ENCODE results near the gene NXT1.

DNA sequence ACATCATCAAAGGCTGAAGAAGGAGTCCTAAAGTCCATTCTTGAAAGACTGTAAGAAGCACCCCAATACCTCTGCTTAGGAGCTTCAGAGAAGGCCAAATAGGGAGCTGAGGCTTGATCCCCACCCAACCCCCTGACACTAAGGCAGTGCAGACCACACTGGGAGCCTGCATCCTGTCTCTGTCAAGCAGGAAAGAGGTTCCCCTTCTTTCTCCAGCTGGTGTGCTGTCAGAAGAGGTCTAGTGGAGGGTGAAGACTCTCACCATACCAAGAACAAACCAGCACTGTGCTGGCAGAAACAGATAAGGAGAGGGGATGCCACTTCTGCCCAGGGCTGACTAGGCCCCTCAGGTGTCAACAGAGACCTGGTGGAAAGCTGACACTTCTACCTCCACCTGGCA lies 31.3 kb downstream of the NXT1 start:
- TF ChIP-seq, protein P1, sequence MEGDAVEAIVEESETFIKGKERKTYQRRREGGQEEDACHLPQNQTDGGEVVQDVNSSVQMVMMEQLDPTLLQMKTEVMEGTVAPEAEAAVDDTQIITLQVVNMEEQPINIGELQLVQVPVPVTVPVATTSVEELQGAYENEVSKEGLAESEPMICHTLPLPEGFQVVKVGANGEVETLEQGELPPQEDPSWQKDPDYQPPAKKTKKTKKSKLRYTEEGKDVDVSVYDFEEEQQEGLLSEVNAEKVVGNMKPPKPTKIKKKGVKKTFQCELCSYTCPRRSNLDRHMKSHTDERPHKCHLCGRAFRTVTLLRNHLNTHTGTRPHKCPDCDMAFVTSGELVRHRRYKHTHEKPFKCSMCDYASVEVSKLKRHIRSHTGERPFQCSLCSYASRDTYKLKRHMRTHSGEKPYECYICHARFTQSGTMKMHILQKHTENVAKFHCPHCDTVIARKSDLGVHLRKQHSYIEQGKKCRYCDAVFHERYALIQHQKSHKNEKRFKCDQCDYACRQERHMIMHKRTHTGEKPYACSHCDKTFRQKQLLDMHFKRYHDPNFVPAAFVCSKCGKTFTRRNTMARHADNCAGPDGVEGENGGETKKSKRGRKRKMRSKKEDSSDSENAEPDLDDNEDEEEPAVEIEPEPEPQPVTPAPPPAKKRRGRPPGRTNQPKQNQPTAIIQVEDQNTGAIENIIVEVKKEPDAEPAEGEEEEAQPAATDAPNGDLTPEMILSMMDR (IDR thresholded peaks at IDR 0.05), result no peak
- TF ChIP-seq POLR2AphosphoS5 (IDR thresholded peaks at IDR 0.05), result no peak
- TF ChIP-seq POLR2A (IDR thresholded peaks at IDR 0.05), result no peak

Measured in transverse colon (tissue), 4 donors.